Trophoblast cell (in vitro differentiated cells and primary cell): Measurements from ENCODE around the gene S100A3.
"Not testable (repeated sequence)": the region's sequence is repeated elsewhere in the genome, so short reads cannot be mapped to it uniquely, and the experiment has no call there.

Source experiments
- DNase-seq, 2 donors: peaks; one replicate each; pipeline ENCODE4 v3.0.0-alpha.2; 2016
- H2AFZ ChIP-seq: 2 replicates; pipeline ENCODE4 v1.6.1; 2013; ENCODE audit warnings: low read length, moderate library complexity, mild to moderate bottlenecking; ENCODE audit not compliant: insufficient read depth, poor library complexity
- H2AK5ac ChIP-seq: 2 replicates; pipeline ENCODE4 v1.6.1; 2013; ENCODE audit warnings: mild to moderate bottlenecking, low read length
- H2BK120ac ChIP-seq: 2 replicates; pipeline ENCODE4 v1.6.1; 2013; ENCODE audit warnings: low read length, mild to moderate bottlenecking, moderate library complexity; ENCODE audit not compliant: insufficient read depth, poor library complexity
- H2BK12ac ChIP-seq: 2 replicates; pipeline ENCODE4 v1.6.1; 2013; ENCODE audit warnings: mild to moderate bottlenecking, low read length, moderate library complexity
- H2BK5ac ChIP-seq: 2 replicates; pipeline ENCODE4 v1.6.1; 2013; ENCODE audit warnings: low read length, low read depth, moderate library complexity, mild to moderate bottlenecking; ENCODE audit not compliant: poor library complexity
- H3K14ac ChIP-seq: 2 replicates; pipeline ENCODE4 v1.6.1; 2013; ENCODE audit warnings: mild to moderate bottlenecking, low read length
- H3K18ac ChIP-seq: 2 replicates; pipeline ENCODE4 v1.6.1; 2013; ENCODE audit warnings: mild to moderate bottlenecking, low read length
- H3K23ac ChIP-seq: 2 replicates; pipeline ENCODE4 v1.6.1; 2013; ENCODE audit warnings: low read length
- H3K27ac ChIP-seq: 2 replicates; pipeline ENCODE4 v1.5.1; 2013; ENCODE audit warnings: low read depth, mild to moderate bottlenecking, inconsistent platforms, low read length, moderate library complexity
- H3K27me3 ChIP-seq: 2 replicates; pipeline ENCODE4 v1.6.1; 2013; ENCODE audit warnings: inconsistent platforms, mild to moderate bottlenecking, low read length, moderate library complexity; ENCODE audit not compliant: insufficient read depth
- H3K36me3 ChIP-seq, 2 experiments: 1 replicate in 1 of 2; 2 replicates in 1 of 2; pipeline ENCODE4 v1.6.1; 2013; ENCODE audit warnings: low read length in 2 of 2, mild to moderate bottlenecking in 2 of 2, moderate library complexity in 1 of 2; ENCODE audit not compliant: insufficient read depth in 2 of 2, control insufficient read depth in 1 of 2
- H3K4ac ChIP-seq: 2 replicates; pipeline ENCODE4 v1.6.1; 2013; ENCODE audit warnings: low read depth, mild to moderate bottlenecking, low read length, moderate library complexity
- H3K4me1 ChIP-seq, 2 experiments: 1 replicate in 1 of 2; 2 replicates in 1 of 2; pipeline ENCODE4 v1.6.1; 2013; ENCODE audit warnings: low read length in 2 of 2, mild to moderate bottlenecking in 2 of 2, moderate library complexity in 1 of 2; ENCODE audit not compliant: insufficient read depth in 2 of 2, control insufficient read depth in 1 of 2
- H3K4me2 ChIP-seq: 2 replicates; pipeline ENCODE4 v1.6.1; 2013; ENCODE audit warnings: inconsistent platforms, mild to moderate bottlenecking, low read length, moderate library complexity
- H3K4me3 ChIP-seq: 2 replicates; pipeline ENCODE4 v1.5.1; 2013; ENCODE audit warnings: mild to moderate bottlenecking, low read depth, low read length, inconsistent platforms
- H3K79me1 ChIP-seq: one replicate; pipeline ENCODE4 v1.6.1; 2013; ENCODE audit warnings: low read length
- H3K79me2 ChIP-seq: 2 replicates; pipeline ENCODE4 v1.6.1; 2013; ENCODE audit warnings: low read length, mild to moderate bottlenecking; ENCODE audit not compliant: control insufficient read depth, insufficient read depth, poor library complexity
- H3K9ac ChIP-seq: 2 replicates; pipeline ENCODE4 v1.6.1; 2013; ENCODE audit warnings: mild to moderate bottlenecking, low read length
- H3K9me3 ChIP-seq: 2 replicates; pipeline ENCODE4 v1.6.1; 2013; ENCODE audit warnings: low read depth, mild to moderate bottlenecking, control low read depth, inconsistent platforms, low read length; ENCODE audit not compliant: insufficient read depth
- H4K12ac ChIP-seq: 2 replicates; pipeline ENCODE4 v1.6.1; 2013; ENCODE audit warnings: low read depth, mild to moderate bottlenecking, low read length, moderate library complexity
- H4K8ac ChIP-seq: 2 replicates; pipeline ENCODE4 v1.6.1; 2013; ENCODE audit warnings: low read depth, mild to moderate bottlenecking, low read length, moderate library complexity
- H4K91ac ChIP-seq: one replicate; pipeline ENCODE4 v1.6.1; 2013; ENCODE audit warnings: low read depth, mild to moderate bottlenecking, low read length, moderate library complexity
- WGBS: extraction: QIAGEN DNeasy Blood & Tissue Kit; methylation state at CpG from one replicate; pipeline ENCODE4 v1.1.7; 2013; ENCODE audit warnings: missing lambda C conversion rate; ENCODE audit not compliant: insufficient read length, insufficient coverage; ENCODE audit errors: extremely low coverage; 5-methylcytosine and 5-hydroxymethylcytosine counted together

S100A3 gene

DNA sequence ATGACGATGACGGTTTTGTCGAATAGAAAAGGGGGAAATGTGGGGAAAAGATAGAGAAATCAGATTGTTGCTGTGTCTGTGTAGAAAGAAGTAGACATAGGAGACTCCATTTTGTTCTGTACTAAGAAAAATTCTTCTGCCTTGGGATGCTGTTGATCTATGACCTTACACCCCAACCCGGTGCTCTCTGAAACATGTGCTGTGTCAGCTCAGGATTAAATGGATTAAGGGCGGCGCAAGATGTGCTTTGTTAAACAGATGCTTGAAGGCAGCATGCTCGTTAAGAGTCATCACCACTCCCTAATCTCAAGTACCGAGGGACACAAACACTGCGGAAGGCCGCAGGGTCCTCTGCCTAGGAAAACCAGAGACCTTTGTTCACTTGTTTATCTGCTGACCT is 26.4 kb upstream of the S100A3 start:
- H3K18ac ChIP-seq, H2BK120ac ChIP-seq, H2AK5ac ChIP-seq, H3K9ac ChIP-seq, H3K79me2 ChIP-seq, H3K4me3 ChIP-seq, H4K8ac ChIP-seq, H3K36me3 ChIP-seq, H3K27me3 ChIP-seq, H2BK5ac ChIP-seq, H4K12ac ChIP-seq, H2AFZ ChIP-seq, H2BK12ac ChIP-seq, H3K9me3 ChIP-seq, H3K27ac ChIP-seq, H3K4me2 ChIP-seq, DNase-seq, H4K91ac ChIP-seq, H3K4ac ChIP-seq, H3K14ac ChIP-seq, H3K23ac ChIP-seq: not testable (repeated sequence)
- H3K4me1 ChIP-seq: peaks cover 7 to 13% of the 10 kb centered on the region in 2 experiments
- WGBS: no CpG with 5 or more reads among the region's 10 CpGs
- H3K79me1 ChIP-seq: peaks cover 11% of the 10 kb centered on the region

- DNase-seq, H3K4ac ChIP-seq, H2BK12ac ChIP-seq, H3K27ac ChIP-seq, H3K18ac ChIP-seq, H2AK5ac ChIP-seq, H3K4me2 ChIP-seq, H3K79me2 ChIP-seq, H2BK5ac ChIP-seq, H3K36me3 ChIP-seq, H4K12ac ChIP-seq, H4K8ac ChIP-seq, H4K91ac ChIP-seq, H3K23ac ChIP-seq, H3K14ac ChIP-seq, H3K9me3 ChIP-seq, H3K4me3 ChIP-seq, H3K9ac ChIP-seq, H2AFZ ChIP-seq, H3K27me3 ChIP-seq, H2BK120ac ChIP-seq: not testable (repeated sequence)
- WGBS: no CpG with 5 or more reads among the region's 35 CpGs
- Histone ChIP-seq H3K4me1 (peaks cover 7 to 13% of the 10 kb centered on the region in 2 experiments), H3K79me1 (peaks cover 11% of the 10 kb centered on the region)
Observed at GRCh38 chr1:153575081-153575491, 26.0 kb upstream of the S100A3 start.

- Histone ChIP-seq H3K18ac (no peak overlapping the region), H3K9ac (no peak overlapping the region), H2AFZ (no peak overlapping the region), H3K4me3 (no peak overlapping the region), H4K8ac (no peak overlapping the region), H3K4me1 (peaks cover 10 to 14% of the 10 kb centered on the region in 2 experiments), H2BK120ac (no peak overlapping the region), H2AK5ac (no peak overlapping the region), H3K36me3 (no peaks in the 10 kb centered on the region), H3K4me2 (no peak overlapping the region), H3K23ac (no peak overlapping the region), H4K91ac (no peak overlapping the region), H3K9me3 (peaks cover 4% of the 10 kb centered on the region), H4K12ac (no peak overlapping the region), H3K14ac (no peak overlapping the region), H3K27ac (no peak overlapping the region), H2BK5ac (no peak overlapping the region), H2BK12ac (no peak overlapping the region), H3K27me3 (no peaks in the 10 kb centered on the region), H3K4ac (no peak overlapping the region), H3K79me1 (peaks cover 18% of the 10 kb centered on the region), H3K79me2 (no peaks in the 10 kb centered on the region)
- no CpG with 5 or more reads among the region's 3 CpGs for WGBS
- DNase-seq: no peak
Observed at GRCh38 chr1:153573351-153573750, 24.3 kb upstream of the S100A3 start.

GRCh38 chr1:153572569-153573015 is 23.5 kb upstream of the S100A3 start:
- Histone ChIP-seq H4K8ac (no peak overlapping the region), H3K18ac (no peak overlapping the region), H4K91ac (no peak overlapping the region), H3K27me3 (no peaks in the 10 kb centered on the region), H3K4ac (no peak overlapping the region), H3K27ac (no peak overlapping the region), H3K36me3 (no peaks in the 10 kb centered on the region), H2BK5ac (no peak overlapping the region), H3K4me2 (no peak overlapping the region), H2BK120ac (no peak overlapping the region), H3K9me3 (peaks cover 2% of the 10 kb centered on the region), H3K79me1 (peaks cover 21% of the 10 kb centered on the region), H3K14ac (no peak overlapping the region), H2BK12ac (no peak overlapping the region), H2AFZ (no peak overlapping the region), H3K4me1 (peaks cover 7 to 14% of the 10 kb centered on the region in 2 experiments), H3K4me3 (no peak overlapping the region), H4K12ac (no peak overlapping the region), H2AK5ac (no peak overlapping the region), H3K79me2 (peaks cover 3% of the 10 kb centered on the region), H3K9ac (no peak overlapping the region), H3K23ac (no peak overlapping the region)
- no CpG with 5 or more reads among the region's 3 CpGs for WGBS
- peak; percentile 69 to 79 for DNase-seq
